Mesothelial cell of epicardium (in vitro differentiated cells): ENCODE data around the gene R3HDM2. TPM values are rescaled to one million over a fixed set of nuclear protein-coding genes. Genes with fewer than 3 reads are reported as not detected.

Source experiments
- DNase-seq, 2 experiments: peaks; one replicate each; pipeline ENCODE4 v3.0.0; 2021; ENCODE audit warnings: low spot score in 2 of 2; ENCODE audit not compliant: unreplicated experiment in 2 of 2
- H3K27ac Mint-ChIP-seq: 2 replicates; pipeline ENCODE4 v1.8.0; 2021; ENCODE audit warnings: mixed read lengths
- H3K27me3 Mint-ChIP-seq: 2 replicates; pipeline ENCODE4 v1.8.0; 2021; ENCODE audit warnings: low read depth, mixed read lengths
- H3K36me3 Mint-ChIP-seq: 2 replicates; pipeline ENCODE4 v1.8.0; 2021; ENCODE audit warnings: mixed read lengths
- H3K4me1 Mint-ChIP-seq: 2 replicates; pipeline ENCODE4 v1.8.0; 2021; ENCODE audit warnings: mixed read lengths
- H3K4me3 Mint-ChIP-seq: 2 replicates; pipeline ENCODE4 v1.8.0; 2021; ENCODE audit warnings: mild to moderate bottlenecking, moderate library complexity, mixed read lengths
- H3K9me3 Mint-ChIP-seq: 2 replicates; pipeline ENCODE4 v1.8.0; 2021; ENCODE audit warnings: mixed read lengths
- total RNA-seq: library from RNA; stranded (reverse); gene quantifications from 3 replicates; pipeline ENCODE4 v1.2.1, GENCODE V29; 2021
- TF ChIP-seq, protein P1 (sequence below): fragments of 200-600 bp; sonication (generic); IDR thresholded peaks from one replicate; pipeline ENCODE4 v1.5.0; 2021; ENCODE audit warnings: antibody characterized with exemption; ENCODE audit not compliant: unreplicated experiment

R3HDM2 gene
- total RNA-seq, 1 donor from 2014 or later, result 111 TPM

GRCh38 chr12:57360468-57360867 is 70.4 kb downstream of the R3HDM2 start:
- TF ChIP-seq, protein P1, sequence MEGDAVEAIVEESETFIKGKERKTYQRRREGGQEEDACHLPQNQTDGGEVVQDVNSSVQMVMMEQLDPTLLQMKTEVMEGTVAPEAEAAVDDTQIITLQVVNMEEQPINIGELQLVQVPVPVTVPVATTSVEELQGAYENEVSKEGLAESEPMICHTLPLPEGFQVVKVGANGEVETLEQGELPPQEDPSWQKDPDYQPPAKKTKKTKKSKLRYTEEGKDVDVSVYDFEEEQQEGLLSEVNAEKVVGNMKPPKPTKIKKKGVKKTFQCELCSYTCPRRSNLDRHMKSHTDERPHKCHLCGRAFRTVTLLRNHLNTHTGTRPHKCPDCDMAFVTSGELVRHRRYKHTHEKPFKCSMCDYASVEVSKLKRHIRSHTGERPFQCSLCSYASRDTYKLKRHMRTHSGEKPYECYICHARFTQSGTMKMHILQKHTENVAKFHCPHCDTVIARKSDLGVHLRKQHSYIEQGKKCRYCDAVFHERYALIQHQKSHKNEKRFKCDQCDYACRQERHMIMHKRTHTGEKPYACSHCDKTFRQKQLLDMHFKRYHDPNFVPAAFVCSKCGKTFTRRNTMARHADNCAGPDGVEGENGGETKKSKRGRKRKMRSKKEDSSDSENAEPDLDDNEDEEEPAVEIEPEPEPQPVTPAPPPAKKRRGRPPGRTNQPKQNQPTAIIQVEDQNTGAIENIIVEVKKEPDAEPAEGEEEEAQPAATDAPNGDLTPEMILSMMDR, result no peak
- H3K9me3 Mint-ChIP-seq, result no peaks in the 10 kb centered on the region
- no peaks in the 10 kb centered on the region for H3K27me3 Mint-ChIP-seq
- no peak overlapping the region for H3K27ac Mint-ChIP-seq
- peaks cover 12% of the 10 kb centered on the region for H3K36me3 Mint-ChIP-seq
- no peak for DNase-seq
- H3K4me1 Mint-ChIP-seq, result no peaks in the 10 kb centered on the region
- H3K4me3 Mint-ChIP-seq, result no peak overlapping the region

DNA sequence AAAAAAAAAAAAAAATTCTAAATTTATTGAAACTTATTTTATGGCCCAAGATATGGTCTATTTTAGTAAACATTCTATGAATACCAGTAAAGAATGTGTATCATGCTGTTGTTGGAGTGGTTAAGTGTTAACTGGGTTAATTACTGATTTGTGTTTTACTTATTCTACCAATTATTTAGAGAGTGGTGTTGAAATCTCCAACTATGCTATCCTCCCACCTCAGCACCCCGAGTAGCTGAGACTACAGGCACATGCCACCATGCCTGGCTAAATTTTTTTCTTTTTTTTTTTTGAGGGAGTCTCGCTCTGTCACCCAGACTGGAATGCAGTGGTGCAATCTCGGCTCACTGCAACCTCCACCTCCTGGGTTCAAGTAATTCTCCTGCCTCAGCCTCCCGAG is 72.2 kb downstream of the R3HDM2 start:
- DNase-seq, result no peak
- Mint-ChIP-seq H3K36me3 (peaks cover 15% of the 10 kb centered on the region), H3K9me3 (no peaks in the 10 kb centered on the region), H3K4me3 (no peak overlapping the region), H3K27me3 (no peaks in the 10 kb centered on the region), H3K27ac (no peak overlapping the region), H3K4me1 (no peaks in the 10 kb centered on the region)
- TF ChIP-seq, protein P1, result no peak

GRCh38 chr12:57355734-57356133 is 75.1 kb downstream of the R3HDM2 start:
- TF ChIP-seq, protein P1, result no peak
- no peak overlapping the region for H3K4me3 Mint-ChIP-seq
- peaks cover 16% of the 10 kb centered on the region for H3K36me3 Mint-ChIP-seq
- no peak overlapping the region for H3K27ac Mint-ChIP-seq
- no peaks in the 10 kb centered on the region for H3K4me1 Mint-ChIP-seq
- DNase-seq, result no peak
- no peaks in the 10 kb centered on the region for H3K9me3 Mint-ChIP-seq
- H3K27me3 Mint-ChIP-seq, result no peaks in the 10 kb centered on the region

DNA sequence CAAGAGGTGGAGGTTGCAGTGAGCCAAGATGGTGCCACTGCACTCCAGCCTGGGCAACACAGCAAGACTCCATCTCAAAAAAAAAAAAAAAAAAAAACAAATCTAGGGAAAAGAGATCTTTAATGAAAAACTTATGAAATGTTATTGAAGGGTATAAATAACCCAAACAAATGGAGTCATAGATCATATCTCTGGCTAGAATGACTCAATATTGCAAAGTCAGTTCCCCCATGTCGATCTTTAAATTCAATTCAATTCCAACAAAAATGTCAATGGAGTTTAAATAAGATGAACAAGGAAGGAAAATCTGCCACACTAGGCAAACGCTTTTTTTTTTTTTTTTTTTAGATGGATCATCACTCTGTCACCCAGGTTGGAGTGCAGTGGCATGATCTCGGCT is 78.7 kb downstream of the R3HDM2 start:
- peaks cover 19% of the 10 kb centered on the region for H3K36me3 Mint-ChIP-seq
- TF ChIP-seq, protein P1, result no peak
- H3K27me3 Mint-ChIP-seq, result no peaks in the 10 kb centered on the region
- no peak overlapping the region for H3K27ac Mint-ChIP-seq
- DNase-seq, result no peak
- H3K9me3 Mint-ChIP-seq, result peaks cover 9% of the 10 kb centered on the region
- no peaks in the 10 kb centered on the region for H3K4me1 Mint-ChIP-seq
- H3K4me3 Mint-ChIP-seq, result no peak overlapping the region

GRCh38 chr12:57347284-57347683 is 83.6 kb downstream of the R3HDM2 start:
- H3K27me3 Mint-ChIP-seq, result no peaks in the 10 kb centered on the region
- peaks cover 20% of the 10 kb centered on the region for H3K9me3 Mint-ChIP-seq
- TF ChIP-seq, protein P1, result no peak
- peaks cover 36% of the 10 kb centered on the region for H3K36me3 Mint-ChIP-seq
- no peak for DNase-seq
- peaks cover 7% of the 10 kb centered on the region for H3K4me1 Mint-ChIP-seq
- no peak overlapping the region for H3K27ac Mint-ChIP-seq
- H3K4me3 Mint-ChIP-seq, result no peak overlapping the region
